Right cardiac atrium (tissue), 5 donors: ENCODE results near the gene DOK5. TPM values are rescaled to one million over a fixed set of nuclear protein-coding genes. Genes with fewer than 3 reads are reported as not detected.

Experiments used
- ATAC-seq, 2 donors: fragments of 200-7000 bp; cut with Tn5 transposase; one replicate each; pipeline versions ENCODE4 v1.8.0 to v1.9.1; 2020; ENCODE audit warnings: moderate library complexity in 2 of 2, mild to moderate bottlenecking in 1 of 2
- DNase-seq, 3 donors: peaks; one replicate each; pipeline ENCODE4 v3.0.0-alpha.2; 2020
- H3K27ac ChIP-seq: one replicate; pipeline ENCODE4 v1.5.1; 2013; ENCODE audit warnings: mild to moderate bottlenecking, low read length, control low read depth, moderate library complexity
- H3K27me3 ChIP-seq: one replicate; pipeline ENCODE4 v1.6.1; 2013; ENCODE audit not compliant: control insufficient read depth, insufficient read depth
- H3K4me1 ChIP-seq: one replicate; pipeline ENCODE4 v1.6.1; 2013; ENCODE audit warnings: low read length; ENCODE audit not compliant: control insufficient read depth, insufficient read depth
- H3K4me3 ChIP-seq: one replicate; pipeline ENCODE4 v1.5.1; 2013; ENCODE audit warnings: low read length, control low read depth
- H3K9me3 ChIP-seq: one replicate; pipeline ENCODE4 v1.6.1; 2013; ENCODE audit warnings: low read length; ENCODE audit not compliant: control insufficient read depth
- WGBS: extraction: QIAGEN DNeasy Blood & Tissue Kit; methylation state at CpG from one replicate; pipeline ENCODE4 v1.1.7; 2013; 5-methylcytosine and 5-hydroxymethylcytosine counted together
- intact Hi-C, 4 donors: fragments of 100-400 bp; cut with DNase I; formaldehyde crosslinking; loops; one replicate each; pipeline versions ENCODE4 v1.11.0 to v1.14.0; 2022 to 2023
- polyA plus RNA-seq: library from polyadenylated mRNA; stranded (reverse); fragments of 200-250 nt; gene quantifications from one replicate; pipeline ENCODE4 v1.2.3, GENCODE V29; 2013
- total RNA-seq, 4 donors: library from RNA; stranded (reverse); fragmentation: NEBNext Ultra II Directional; extraction: Animal tissue kit (Norgen Biotek cat#: 25700); gene quantifications; one replicate each; pipeline ENCODE4 v1.2.1, GENCODE V29; 2021
- donor health status: healthy with polysubstance abuse.
- donor health status: DM: no; HTN: yes; CAD: no.
- donor health status: DM: no; HTN: no; CAD: no.
- donor health status: DM: no; HTN: yes; CAD: no; lungs with severe emphysema.
- donor health status: DM: yes; HTN: yes; CAD: no.

Gene DOK5
- total and polyA plus RNA-seq, 5 donors, result 10.6 to 20.2 (median 16.0) TPM

DNA sequence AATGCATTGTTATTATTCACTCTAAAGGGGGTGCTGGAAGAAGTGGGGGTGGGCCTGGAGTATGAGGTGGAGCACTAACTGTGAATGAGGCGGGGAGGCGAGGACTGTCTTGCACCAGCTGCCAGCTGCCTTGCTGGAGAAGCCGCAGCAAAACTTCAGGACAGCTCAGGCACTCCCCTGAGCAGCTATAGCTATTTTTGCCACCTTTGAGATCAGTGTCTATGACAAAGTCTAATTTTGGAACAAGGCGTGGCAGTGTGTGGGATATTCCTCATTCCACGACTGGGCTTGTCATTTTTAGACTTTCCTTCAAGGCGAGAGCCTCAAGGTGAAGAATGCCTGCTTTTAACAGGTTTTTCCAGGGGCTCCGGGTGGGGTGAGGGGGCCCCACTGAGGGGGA lies 143.8 kb downstream of the DOK5 start:
- intact Hi-C loops, result no loop called here
- ATAC-seq (peak; percentile 57 to 78), DNase-seq (no peak)
- H3K27ac ChIP-seq, result peak overlapping the region; percentile 67
- no peak overlapping the region for H3K4me3 ChIP-seq
- H3K4me1 ChIP-seq, result peaks cover 3% of the 10 kb centered on the region
- 53% methylated on average over 7 of the region's 7 CpGs for WGBS
- H3K9me3 ChIP-seq, result no peaks in the 10 kb centered on the region
- no peaks in the 10 kb centered on the region for H3K27me3 ChIP-seq

DNA sequence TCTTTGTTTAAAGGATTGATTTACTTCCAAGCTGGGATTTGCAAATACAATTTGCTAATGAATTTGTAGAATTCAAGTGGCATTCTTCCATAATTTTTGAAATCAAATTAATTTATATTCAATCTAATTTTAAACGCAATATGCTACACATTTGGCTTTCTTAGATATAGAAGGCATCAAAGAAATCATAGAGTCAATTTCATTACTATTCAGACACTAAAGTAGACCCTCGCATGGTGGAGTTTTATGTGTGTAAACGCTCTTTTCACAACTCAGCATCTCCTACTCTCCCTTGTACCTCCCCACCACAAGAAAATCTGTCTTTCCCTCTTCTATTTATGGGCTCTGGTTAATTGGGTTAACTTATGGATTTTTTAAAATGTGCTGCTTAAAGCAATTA lies 144.3 kb downstream of the DOK5 start:
- 94% methylated on average over 3 of the region's 3 CpGs for WGBS
- Histone ChIP-seq H3K4me3 (no peak overlapping the region), H3K4me1 (peaks cover 3% of the 10 kb centered on the region), H3K27me3 (no peaks in the 10 kb centered on the region), H3K27ac (no peak overlapping the region), H3K9me3 (no peaks in the 10 kb centered on the region)
- ATAC-seq (no peak), DNase-seq (no peak)
- intact Hi-C loops, result loop anchor here in 1 of 4 donors (10.0 kb wide), 1 partner anchor 145 kb away; the partner anchor contains the start of gene DOK5

DNA sequence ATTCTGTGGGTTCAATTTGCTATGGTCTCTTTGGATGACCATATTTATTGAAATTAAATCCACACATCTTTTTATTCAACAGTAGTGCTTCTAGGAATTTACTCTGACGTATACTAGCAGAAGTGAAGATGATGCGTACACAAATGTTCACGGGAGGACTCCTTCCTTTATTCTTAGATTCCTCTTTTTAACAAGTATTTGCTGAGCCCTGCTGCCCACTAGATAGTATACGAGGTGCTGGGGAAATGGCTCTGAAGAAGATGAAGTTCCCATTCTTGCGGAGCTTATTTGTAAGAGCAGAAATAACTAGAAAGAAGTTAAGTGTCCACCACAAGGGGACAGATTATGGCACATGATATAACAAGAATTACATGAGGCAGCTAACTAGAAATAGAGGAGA lies 145.2 kb downstream of the DOK5 start:
- 83% methylated on average over 5 of the region's 5 CpGs for WGBS
- intact Hi-C loops, result loop anchor here in 1 of 4 donors (10.0 kb wide), 1 partner anchor 146 kb away; the partner anchor contains the start of gene DOK5
- Histone ChIP-seq H3K4me1 (peaks cover 3% of the 10 kb centered on the region), H3K4me3 (no peak overlapping the region), H3K27ac (no peak overlapping the region), H3K27me3 (no peaks in the 10 kb centered on the region), H3K9me3 (no peaks in the 10 kb centered on the region)
- no peak for ATAC-seq
- no peak for DNase-seq

DNA sequence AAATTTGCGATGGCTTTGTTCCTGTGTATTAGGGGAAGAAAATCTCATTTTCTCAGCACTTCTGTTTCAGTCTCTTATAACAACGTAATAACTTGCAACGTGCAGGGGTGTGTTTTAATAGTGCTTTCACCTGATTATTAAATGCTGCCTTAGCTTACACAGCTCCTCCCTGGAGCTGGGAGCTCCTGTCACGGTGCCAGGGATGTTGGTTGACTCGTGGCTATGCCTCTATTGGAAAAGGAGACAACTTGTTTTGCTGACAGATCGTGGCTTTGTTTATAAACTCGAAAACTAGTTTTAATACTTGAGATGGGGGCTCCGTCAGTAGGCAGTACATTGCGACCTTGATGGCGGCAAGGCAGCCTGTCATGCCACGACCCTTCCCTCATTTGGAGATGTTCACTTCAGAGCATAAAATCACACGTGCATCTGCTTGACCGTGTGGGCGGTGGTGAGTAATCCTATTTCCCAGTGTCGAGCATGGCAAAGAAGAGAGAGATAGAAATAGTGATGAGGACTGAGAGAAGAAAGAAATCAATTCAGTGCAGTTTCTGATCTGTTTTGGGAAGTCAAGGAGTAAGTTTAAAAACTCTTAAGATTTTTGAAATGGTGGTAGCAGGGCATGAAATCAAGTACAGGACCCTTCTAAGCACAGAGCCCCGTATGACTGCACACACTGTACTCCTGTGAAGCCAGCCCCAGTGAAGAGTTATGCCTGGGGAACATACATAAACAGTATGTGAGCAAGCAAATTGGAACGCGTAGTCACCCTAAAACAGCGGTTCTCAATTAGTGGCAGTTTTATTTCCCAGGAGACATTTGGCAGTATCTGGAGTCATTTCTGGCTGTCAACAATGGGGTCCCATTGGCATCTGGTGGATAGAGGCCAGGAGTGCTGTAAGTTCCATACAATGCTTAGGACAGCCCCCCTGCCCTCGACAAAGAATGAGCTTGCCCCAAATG lies 147.2 kb downstream of the DOK5 start:
- DNase-seq (peak in 2 of 3 donors; percentile 55 to 57), ATAC-seq (no peak)
- 72% methylated on average over 20 of the region's 20 CpGs for WGBS
- no peaks in the 10 kb centered on the region for H3K9me3 ChIP-seq
- H3K4me3 ChIP-seq, result no peak overlapping the region
- intact Hi-C loops, result loop anchor here in 1 of 4 donors (10.0 kb wide), 1 partner anchor 148 kb away; the partner anchor contains the start of gene DOK5
- peaks cover 3% of the 10 kb centered on the region for H3K4me1 ChIP-seq
- H3K27ac ChIP-seq, result no peak overlapping the region
- no peaks in the 10 kb centered on the region for H3K27me3 ChIP-seq

DNA sequence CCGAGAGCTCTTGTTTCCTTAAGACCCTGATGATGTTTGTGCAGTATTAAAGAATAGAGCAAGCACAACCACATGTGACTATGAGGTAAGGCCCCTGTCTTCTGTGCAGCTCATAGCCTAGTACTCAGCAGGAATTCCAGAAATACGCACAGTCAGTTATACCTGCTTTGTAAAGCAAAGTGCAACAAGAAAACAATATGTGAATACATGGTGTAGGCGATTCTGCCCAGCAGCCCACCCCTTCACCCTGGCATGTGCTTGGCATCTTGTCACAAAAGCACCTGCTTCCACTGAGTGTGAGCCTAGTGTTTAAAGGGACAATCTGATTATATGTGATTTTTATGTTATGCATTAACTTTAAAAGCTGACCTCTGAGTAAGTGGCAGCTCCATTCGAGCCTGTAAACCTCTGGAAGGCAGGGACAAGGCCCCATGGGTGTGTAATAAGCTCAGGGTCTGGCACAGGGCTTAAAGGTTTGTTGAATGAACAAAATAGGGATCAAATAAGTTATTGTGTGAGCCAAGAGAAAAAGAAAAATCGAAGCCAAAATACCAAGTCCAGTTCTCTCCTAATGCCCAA lies 148.7 kb downstream of the DOK5 start:
- intact Hi-C loops, result loop anchor here in 1 of 4 donors (10.0 kb wide), 1 partner anchor 149 kb away; the partner anchor contains the start of gene DOK5
- 68% methylated on average over 5 of the region's 5 CpGs for WGBS
- no peak overlapping the region for H3K27ac ChIP-seq

DNA sequence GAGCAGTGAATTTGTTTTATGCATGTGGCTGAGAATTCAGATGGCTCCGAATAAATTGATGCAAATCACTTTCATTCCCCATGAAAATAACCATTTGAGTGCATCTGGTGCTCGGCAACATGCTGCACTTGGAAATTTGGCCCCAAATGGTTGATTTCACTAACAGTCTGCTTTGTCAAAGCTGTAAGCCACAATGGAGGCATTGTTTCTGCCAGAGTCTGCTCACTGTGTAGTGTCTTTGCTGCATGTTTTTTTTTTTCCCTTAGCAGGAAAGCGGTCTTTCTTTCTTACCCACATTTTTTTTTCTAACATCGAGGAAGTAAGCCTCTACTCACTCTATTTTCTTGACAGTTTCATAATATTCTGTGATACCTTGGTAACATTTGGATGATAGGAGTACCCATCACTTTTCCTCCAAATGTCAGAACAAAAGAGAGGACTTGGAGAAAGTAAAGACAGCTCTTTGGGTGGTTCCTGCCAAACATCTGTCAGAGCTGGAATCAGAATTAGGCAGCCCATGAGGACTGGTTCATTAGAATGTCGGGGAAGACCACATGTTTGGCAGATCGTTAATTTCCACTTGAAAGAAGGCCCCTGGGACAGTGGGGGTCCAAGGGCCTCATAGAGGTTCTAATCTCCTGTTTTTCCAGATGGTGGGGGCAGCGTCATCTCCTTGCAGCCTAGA lies 149.5 kb downstream of the DOK5 start:
- Histone ChIP-seq H3K4me3 (no peak overlapping the region), H3K4me1 (peaks cover 3% of the 10 kb centered on the region), H3K27ac (no peak overlapping the region), H3K9me3 (no peaks in the 10 kb centered on the region), H3K27me3 (no peaks in the 10 kb centered on the region)
- 39% methylated on average over 7 of the region's 7 CpGs for WGBS
- peak; percentile 68 for ATAC-seq
- intact Hi-C loops, result loop anchor here in 1 of 4 donors (10.0 kb wide), 1 partner anchor 150 kb away; the partner anchor contains the start of gene DOK5
- peak in 1 of 3 donors; percentile 47 for DNase-seq

More for the DNA sequence above, 148.7 kb downstream of the DOK5 start:
- Histone ChIP-seq H3K4me3 (no peak overlapping the region), H3K4me1 (peaks cover 3% of the 10 kb centered on the region), H3K27me3 (no peaks in the 10 kb centered on the region), H3K9me3 (no peaks in the 10 kb centered on the region)
- ATAC-seq (no peak), DNase-seq (no peak)

DNA sequence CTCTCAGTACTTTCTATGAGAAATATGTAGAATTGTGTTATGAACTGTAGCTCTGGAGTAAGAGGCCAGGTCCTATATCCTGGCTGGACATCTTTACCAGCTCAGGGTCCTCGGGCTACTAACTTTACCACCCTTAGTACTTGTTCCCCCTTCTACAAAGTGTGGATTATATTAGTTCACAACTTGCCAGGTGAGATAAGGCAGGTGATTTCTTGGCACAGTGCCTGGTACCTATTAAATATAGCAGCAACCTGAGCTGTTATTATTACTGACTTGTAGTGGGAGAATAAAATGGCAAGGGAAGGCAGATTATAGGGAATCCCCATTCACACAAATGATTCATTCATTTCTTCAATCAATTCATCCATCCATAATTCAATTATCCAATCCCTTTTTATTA lies 150.1 kb downstream of the DOK5 start:
- Histone ChIP-seq H3K4me3 (no peak overlapping the region), H3K9me3 (no peaks in the 10 kb centered on the region), H3K27ac (no peak overlapping the region), H3K4me1 (peaks cover 3% of the 10 kb centered on the region), H3K27me3 (no peaks in the 10 kb centered on the region)
- intact Hi-C loops, result loop anchor here in 1 of 4 donors (10.0 kb wide), 1 partner anchor 151 kb away; the partner anchor contains the start of gene DOK5
- ATAC-seq (no peak), DNase-seq (no peak)
- WGBS, result 68% methylated on average over 1 of the region's 1 CpG

DNA sequence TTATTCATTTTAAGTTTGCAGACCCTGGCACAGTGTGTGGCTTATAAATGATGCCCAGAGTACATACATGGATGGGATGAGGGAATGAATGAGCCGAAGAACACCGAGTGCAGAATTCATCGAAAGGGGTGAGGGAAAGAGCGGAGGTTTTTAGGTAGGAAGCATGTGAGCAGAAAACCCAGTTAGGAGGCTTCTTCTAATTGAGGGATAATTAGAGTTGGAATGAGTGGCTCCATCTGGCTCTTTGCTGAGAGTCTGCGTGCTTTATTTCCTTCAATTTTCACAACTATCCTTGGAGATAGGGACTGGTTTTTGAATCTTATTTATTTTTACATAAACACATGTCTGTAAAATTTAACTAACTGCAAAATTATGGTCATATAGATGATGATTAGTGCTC lies 150.7 kb downstream of the DOK5 start:
- H3K9me3 ChIP-seq, result no peaks in the 10 kb centered on the region
- peaks cover 3% of the 10 kb centered on the region for H3K4me1 ChIP-seq
- no peak for ATAC-seq
- H3K27me3 ChIP-seq, result no peaks in the 10 kb centered on the region
- no peak overlapping the region for H3K4me3 ChIP-seq
- 97% methylated on average over 5 of the region's 5 CpGs for WGBS
- no peak overlapping the region for H3K27ac ChIP-seq
- intact Hi-C loops, result loop anchor here in 1 of 4 donors (10.0 kb wide), 1 partner anchor 151 kb away; the partner anchor contains the start of gene DOK5
- no peak for DNase-seq

DNA sequence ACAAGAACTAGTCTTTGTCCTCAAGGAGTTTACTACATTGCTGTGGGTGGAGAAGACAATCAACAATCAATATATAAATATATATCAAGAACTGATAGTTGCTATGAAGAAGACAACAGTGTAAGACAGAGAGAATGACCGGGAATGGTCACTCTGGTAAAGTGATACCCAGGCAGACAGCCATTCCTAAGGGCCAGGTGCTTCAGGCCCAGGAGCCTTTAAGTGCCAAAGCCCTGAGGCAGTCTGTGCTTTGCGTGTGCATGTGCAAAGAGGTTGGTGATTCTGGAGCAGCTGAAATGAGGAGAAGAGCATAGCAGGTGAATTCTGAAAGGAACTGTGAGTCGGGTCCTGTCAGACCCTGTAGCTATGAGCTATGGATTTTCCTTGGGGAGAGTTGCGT lies 154.2 kb downstream of the DOK5 start:
- intact Hi-C loops, result loop anchor here in 1 of 4 donors (10.0 kb wide), 2 partner anchors 155 to 535 kb away; partner anchors contain the start of gene DOK5
- DNase-seq, result no peak
- Histone ChIP-seq H3K4me1 (no peaks in the 10 kb centered on the region), H3K4me3 (no peak overlapping the region), H3K27ac (no peak overlapping the region), H3K27me3 (no peaks in the 10 kb centered on the region), H3K9me3 (no peaks in the 10 kb centered on the region)
- 97% methylated on average over 4 of the region's 4 CpGs for WGBS
- no peak for ATAC-seq

DNA sequence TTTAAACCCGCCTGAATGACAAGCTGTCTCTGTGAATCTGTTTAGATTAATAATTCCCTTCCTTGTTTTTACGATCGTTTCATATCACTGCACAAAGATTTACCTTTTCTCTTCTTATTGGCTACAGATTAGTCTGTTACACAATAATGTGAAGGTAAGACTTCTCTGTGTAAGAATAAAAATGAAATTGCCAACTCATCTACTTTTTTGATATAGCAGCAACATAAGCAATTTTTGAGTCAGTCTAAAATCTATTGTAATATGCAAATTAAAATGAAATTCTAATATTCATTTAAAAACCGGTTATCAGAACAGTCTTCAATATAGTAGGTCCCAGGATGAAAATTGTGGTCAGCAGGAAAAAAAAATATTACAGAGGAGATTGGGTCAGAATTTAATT lies 155.2 kb downstream of the DOK5 start:
- 89% methylated on average over 4 of the region's 4 CpGs for WGBS
- no peak overlapping the region for H3K27ac ChIP-seq
- H3K4me1 ChIP-seq, result no peaks in the 10 kb centered on the region
- no peak for DNase-seq
- no peaks in the 10 kb centered on the region for H3K9me3 ChIP-seq
- intact Hi-C loops, result loop anchor here in 1 of 4 donors (10.0 kb wide), 1 partner anchor 536 kb away; no protein-coding TSS in a partner anchor
- no peak for ATAC-seq
- no peak overlapping the region for H3K4me3 ChIP-seq
- H3K27me3 ChIP-seq, result no peaks in the 10 kb centered on the region
